ENCODE data around the gene TNNI2.

DNA sequence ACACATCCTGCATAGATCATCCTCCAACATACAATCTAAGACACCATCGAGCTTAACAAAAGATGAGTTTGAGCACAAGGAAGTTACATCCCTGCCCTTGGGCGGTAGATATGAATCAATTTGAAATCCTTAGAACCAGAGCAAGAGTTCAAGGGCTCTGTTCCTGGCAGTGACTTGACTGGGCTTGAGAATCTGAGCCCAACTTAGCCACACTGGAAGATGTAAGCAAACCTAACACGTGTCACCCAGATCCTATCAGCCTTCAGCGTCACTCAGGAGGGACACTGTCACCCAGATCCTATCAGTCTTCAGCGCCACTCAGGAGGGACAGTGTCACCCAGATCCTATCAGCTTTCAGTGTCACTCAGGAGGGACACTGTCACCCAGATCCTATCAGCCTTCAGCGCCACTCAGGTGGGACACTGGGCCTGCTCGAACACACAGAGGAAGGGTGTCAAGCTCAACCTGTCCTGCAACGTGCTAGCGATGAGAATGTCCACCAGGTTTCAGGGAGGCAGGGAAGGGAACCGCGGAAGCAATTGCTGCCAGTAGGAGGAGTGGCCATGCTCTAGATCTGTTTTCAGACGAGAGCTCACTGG is 42.3 kb upstream of the TNNI2 start:
- TF ChIP-seq POLR2AphosphoS5 (IDR thresholded peaks at IDR 0.05; ENCODE audit: low read depth, low read length) = no peak
- no peak for TF ChIP-seq TAF1 (IDR thresholded peaks at IDR 0.05; ENCODE audit: low read depth, low read length)
- no peak for TF ChIP-seq POLR2A (IDR thresholded peaks at IDR 0.05; ENCODE audit: low read depth, low read length)
- no peak for TF ChIP-seq SPI1 (IDR thresholded peaks at IDR 0.05; ENCODE audit: low read depth, low read length)

Measured in GM12891 (cell line).